Liver (tissue), 9 donors: ENCODE results near the gene ALPI. TPM values are rescaled to one million over a fixed set of nuclear protein-coding genes. Genes with fewer than 3 reads are reported as not detected.

Source experiments
- DNase-seq: peaks from one replicate; pipeline ENCODE4 v3.0.0-alpha.2; 2017; ENCODE audit warnings: low spot score
- H3K27ac ChIP-seq, 2 donors: one replicate each; pipeline ENCODE4 v1.7.0; 2013; ENCODE audit warnings: inconsistent platforms in 2 of 2, low read length in 2 of 2, control low read depth in 1 of 2, low read depth in 1 of 2, mild to moderate bottlenecking in 1 of 2
- H3K27me3 ChIP-seq, 4 donors: one replicate each; pipeline versions ENCODE4 v1.6.1 to v1.7.0; 2013; ENCODE audit warnings: low read length in 3 of 4, inconsistent platforms in 1 of 4, mild to moderate bottlenecking in 1 of 4, moderate library complexity in 1 of 4; ENCODE audit not compliant: control insufficient read depth in 4 of 4, insufficient read depth in 4 of 4
- H3K36me3 ChIP-seq, 4 donors: one replicate each; pipeline versions ENCODE4 v1.6.1 to v1.7.0; 2013; ENCODE audit warnings: low read length in 3 of 4, mild to moderate bottlenecking in 3 of 4, low read depth in 1 of 4, moderate library complexity in 1 of 4; ENCODE audit not compliant: control insufficient read depth in 4 of 4, insufficient read depth in 3 of 4
- H3K4me1 ChIP-seq, 4 donors: one replicate each; pipeline versions ENCODE4 v1.6.1 to v1.7.0; 2013; ENCODE audit warnings: low read length in 3 of 4, mild to moderate bottlenecking in 3 of 4, moderate library complexity in 1 of 4; ENCODE audit not compliant: control insufficient read depth in 4 of 4, insufficient read depth in 4 of 4
- H3K4me3 ChIP-seq, 3 donors: one replicate each; pipeline versions ENCODE4 v1.6.1 to v1.7.0; 2013; ENCODE audit warnings: low read length in 3 of 3, control low read depth in 1 of 3, low read depth in 1 of 3, mild to moderate bottlenecking in 1 of 3
- H3K9ac ChIP-seq, 2 donors: one replicate each; pipeline ENCODE4 v1.7.0; 2013; ENCODE audit warnings: low read length in 2 of 2, mild to moderate bottlenecking in 2 of 2, moderate library complexity in 2 of 2, control low read depth in 1 of 2, low read depth in 1 of 2
- H3K9me3 ChIP-seq, 4 donors: one replicate each; pipeline versions ENCODE4 v1.6.1 to v1.7.0; 2013; ENCODE audit warnings: low read length in 3 of 4; ENCODE audit not compliant: control insufficient read depth in 4 of 4
- EGR1 ChIP-seq, 2 donors: IDR thresholded peaks; 2 replicates each; pipeline ENCODE4 v1.6.1; 2016 to 2018; ENCODE audit warnings: antibody characterized with exemption in 2 of 2, low read depth in 2 of 2
- FOXA1 ChIP-seq: IDR thresholded peaks from 2 replicates; pipeline ENCODE4 v1.6.1; 2016; ENCODE audit warnings: antibody characterized with exemption
- FOXA2 ChIP-seq: IDR thresholded peaks from 2 replicates; pipeline ENCODE4 v1.6.1; 2016; ENCODE audit warnings: antibody characterized with exemption
- GABPA ChIP-seq, 2 donors: IDR thresholded peaks in 1 of 2; conservative IDR thresholded peaks in 1 of 2; 2 replicates each; pipeline ENCODE4 v1.6.1; 2016; ENCODE audit warnings: antibody characterized with exemption in 2 of 2, mild to moderate bottlenecking in 1 of 2, moderate library complexity in 1 of 2
- HNF4A ChIP-seq, 2 donors: conservative IDR thresholded peaks; 2 replicates each; pipeline ENCODE4 v1.6.1; 2016; ENCODE audit warnings: antibody characterized with exemption in 2 of 2, mild to moderate bottlenecking in 2 of 2
- HNF4G ChIP-seq: IDR thresholded peaks from 2 replicates; pipeline ENCODE4 v1.6.1; 2016; ENCODE audit warnings: antibody characterized with exemption
- JUND ChIP-seq, 2 donors: IDR thresholded peaks; 2 replicates each; pipeline ENCODE4 v1.6.1; 2016; ENCODE audit warnings: antibody characterized with exemption in 2 of 2
- NR2F2 ChIP-seq: IDR thresholded peaks from 2 replicates; pipeline ENCODE4 v1.6.1; 2016; ENCODE audit warnings: antibody characterized with exemption
- RAD21 ChIP-seq, 2 donors: IDR thresholded peaks; 2 replicates each; pipeline ENCODE4 v1.6.1; 2016; ENCODE audit warnings: antibody characterized with exemption in 2 of 2, mild to moderate bottlenecking in 2 of 2
- RXRA ChIP-seq, 2 donors: IDR thresholded peaks; 2 replicates each; pipeline ENCODE4 v1.6.1; 2017 to 2018; ENCODE audit warnings: antibody characterized with exemption in 2 of 2, mild to moderate bottlenecking in 1 of 2
- SP1 ChIP-seq: IDR thresholded peaks from 2 replicates; pipeline ENCODE4 v1.6.1; 2018; ENCODE audit warnings: antibody characterized with exemption, mild to moderate bottlenecking
- TAF1 ChIP-seq: conservative IDR thresholded peaks from 2 replicates; pipeline ENCODE4 v1.6.1; 2016; ENCODE audit warnings: antibody characterized with exemption, mild to moderate bottlenecking
- YY1 ChIP-seq: IDR thresholded peaks from 2 replicates; pipeline ENCODE4 v1.6.1; 2016; ENCODE audit warnings: antibody characterized with exemption, mild to moderate bottlenecking
- WGBS: extraction: QIAGEN DNeasy Blood & Tissue Kit; methylation state at CpG from one replicate; pipeline ENCODE4 v1.1.7; 2013; 5-methylcytosine and 5-hydroxymethylcytosine counted together
- polyA plus RNA-seq, 2 donors: library from polyadenylated mRNA; stranded (reverse) in 1 of 2; unstranded in 1 of 2; fragments of 200-250 nt in 1 of 2; fragments of >200 nt in 1 of 2; fragmentation: Nextera tagmentation in 1 of 2; extraction: Ambion mirVana in 1 of 2; gene quantifications; one replicate each; pipeline versions ENCODE4 v1.2.1 to v1.2.3, GENCODE V29; 2013 to 2015
- total RNA-seq, 2 donors: library from RNA; depleted of rRNA; stranded (reverse); fragments of >200 nt; gene quantifications; one replicate each; pipeline ENCODE4 v1.2.3, GENCODE V29; 2014
- TF ChIP-seq, protein P1 (sequence below): IDR thresholded peaks from 2 replicates; pipeline ENCODE4 v1.6.1; 2016; ENCODE audit warnings: antibody characterized with exemption
- TF ChIP-seq, protein P2 (sequence below): IDR thresholded peaks from 2 replicates; pipeline ENCODE4 v1.6.1; 2016; ENCODE audit warnings: antibody characterized with exemption
- TF ChIP-seq, protein P3 (sequence below): IDR thresholded peaks from 2 replicates; pipeline ENCODE4 v1.6.1; 2016; ENCODE audit warnings: antibody characterized with exemption, mild to moderate bottlenecking
- TF ChIP-seq, protein P4 (sequence below): fragments of 150-350 bp; IDR thresholded peaks from 2 replicates; pipeline ENCODE4 v1.5.1; 2017; ENCODE audit warnings: improper control_type of control experiment, low read depth, low read length; ENCODE audit not compliant: missing input control
- donor health status: healthy.
- donor health status: healthy.
- donor health status: healthy.
- donor health status: healthy.
- donor health status: healthy.

The ALPI gene
- total and polyA plus RNA-seq, 4 donors: 0.02 TPM; not detected in 3

DNA sequence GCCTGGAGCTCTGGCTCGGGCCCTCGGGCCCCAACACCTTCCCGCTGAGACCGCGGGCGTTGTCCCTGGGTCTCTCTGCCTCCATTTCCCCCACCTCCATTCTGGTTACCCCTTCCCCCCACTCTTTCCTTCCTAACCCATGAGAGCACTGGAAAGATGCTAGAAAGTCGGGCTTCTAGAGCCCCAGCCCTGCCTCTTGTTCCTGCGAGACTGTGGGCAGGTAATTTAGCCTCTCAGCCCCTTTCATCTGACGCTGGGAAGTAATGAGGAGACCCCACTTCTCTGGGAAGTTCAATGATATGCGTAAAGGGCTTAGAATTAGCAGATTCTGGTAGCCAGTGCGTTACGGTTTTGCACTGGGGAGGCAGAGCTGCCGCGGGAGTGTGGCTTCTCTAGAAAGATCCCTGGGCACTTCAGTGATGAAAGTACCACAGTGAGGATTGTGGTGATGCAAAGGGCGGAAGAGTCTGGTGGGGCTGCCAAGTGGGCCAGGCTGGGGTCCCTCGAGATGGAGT is 47.9 kb downstream of the ALPI start (continued):
- TF ChIP-seq, protein P1, sequence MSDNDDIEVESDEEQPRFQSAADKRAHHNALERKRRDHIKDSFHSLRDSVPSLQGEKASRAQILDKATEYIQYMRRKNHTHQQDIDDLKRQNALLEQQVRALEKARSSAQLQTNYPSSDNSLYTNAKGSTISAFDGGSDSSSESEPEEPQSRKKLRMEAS: no peak
- TF ChIP-seq FOXA1: no peak

DNA sequence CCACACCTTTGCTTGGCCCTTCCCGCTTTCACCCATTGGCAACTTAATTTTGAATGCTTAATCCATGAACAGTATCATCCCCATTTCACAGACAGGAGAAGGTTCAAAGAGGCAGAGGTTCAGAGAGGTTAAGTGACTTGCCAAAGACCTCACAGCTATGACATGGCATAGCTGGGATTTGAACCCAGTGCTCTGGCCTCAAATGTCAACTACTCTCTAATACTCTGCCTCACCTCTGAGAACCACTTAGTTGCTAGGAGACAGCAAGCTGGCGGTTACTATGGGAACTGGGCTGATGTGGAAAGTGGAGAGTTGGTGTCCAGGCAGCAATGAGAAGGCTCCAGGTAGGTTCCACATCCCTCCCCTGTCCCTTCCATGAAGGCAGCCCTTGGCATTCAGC is 48.5 kb downstream of the ALPI start:
- no peak overlapping the region for H3K4me3 ChIP-seq
- WGBS: 86% methylated on average over 2 of the region's 2 CpGs
- H3K27me3 ChIP-seq: no peaks in the 10 kb centered on the region
- no peak for DNase-seq
- peaks cover 0 to 1% (median 0%) of the 10 kb centered on the region in 4 donors for H3K36me3 ChIP-seq
- H3K4me1 ChIP-seq: peaks cover 2 to 9% (median 5%) of the 10 kb centered on the region in 4 donors
- no peak overlapping the region for H3K27ac ChIP-seq
- TF ChIP-seq FOXA1: no peak
- TF ChIP-seq, protein P2, sequence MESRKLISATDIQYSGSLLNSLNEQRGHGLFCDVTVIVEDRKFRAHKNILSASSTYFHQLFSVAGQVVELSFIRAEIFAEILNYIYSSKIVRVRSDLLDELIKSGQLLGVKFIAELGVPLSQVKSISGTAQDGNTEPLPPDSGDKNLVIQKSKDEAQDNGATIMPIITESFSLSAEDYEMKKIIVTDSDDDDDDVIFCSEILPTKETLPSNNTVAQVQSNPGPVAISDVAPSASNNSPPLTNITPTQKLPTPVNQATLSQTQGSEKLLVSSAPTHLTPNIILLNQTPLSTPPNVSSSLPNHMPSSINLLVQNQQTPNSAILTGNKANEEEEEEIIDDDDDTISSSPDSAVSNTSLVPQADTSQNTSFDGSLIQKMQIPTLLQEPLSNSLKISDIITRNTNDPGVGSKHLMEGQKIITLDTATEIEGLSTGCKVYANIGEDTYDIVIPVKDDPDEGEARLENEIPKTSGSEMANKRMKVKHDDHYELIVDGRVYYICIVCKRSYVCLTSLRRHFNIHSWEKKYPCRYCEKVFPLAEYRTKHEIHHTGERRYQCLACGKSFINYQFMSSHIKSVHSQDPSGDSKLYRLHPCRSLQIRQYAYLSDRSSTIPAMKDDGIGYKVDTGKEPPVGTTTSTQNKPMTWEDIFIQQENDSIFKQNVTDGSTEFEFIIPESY: no peak
- TF ChIP-seq FOXA2: no peak
- no peak for TF ChIP-seq RXRA (IDR thresholded peaks at IDR 0.05)
- no peak for TF ChIP-seq HNF4G
- TF ChIP-seq GABPA (IDR thresholded peaks at IDR 0.05 in 1 of 2, conservative IDR thresholded peaks at IDR 0.05 in 1 of 2): no peak
- TF ChIP-seq, protein P3, sequence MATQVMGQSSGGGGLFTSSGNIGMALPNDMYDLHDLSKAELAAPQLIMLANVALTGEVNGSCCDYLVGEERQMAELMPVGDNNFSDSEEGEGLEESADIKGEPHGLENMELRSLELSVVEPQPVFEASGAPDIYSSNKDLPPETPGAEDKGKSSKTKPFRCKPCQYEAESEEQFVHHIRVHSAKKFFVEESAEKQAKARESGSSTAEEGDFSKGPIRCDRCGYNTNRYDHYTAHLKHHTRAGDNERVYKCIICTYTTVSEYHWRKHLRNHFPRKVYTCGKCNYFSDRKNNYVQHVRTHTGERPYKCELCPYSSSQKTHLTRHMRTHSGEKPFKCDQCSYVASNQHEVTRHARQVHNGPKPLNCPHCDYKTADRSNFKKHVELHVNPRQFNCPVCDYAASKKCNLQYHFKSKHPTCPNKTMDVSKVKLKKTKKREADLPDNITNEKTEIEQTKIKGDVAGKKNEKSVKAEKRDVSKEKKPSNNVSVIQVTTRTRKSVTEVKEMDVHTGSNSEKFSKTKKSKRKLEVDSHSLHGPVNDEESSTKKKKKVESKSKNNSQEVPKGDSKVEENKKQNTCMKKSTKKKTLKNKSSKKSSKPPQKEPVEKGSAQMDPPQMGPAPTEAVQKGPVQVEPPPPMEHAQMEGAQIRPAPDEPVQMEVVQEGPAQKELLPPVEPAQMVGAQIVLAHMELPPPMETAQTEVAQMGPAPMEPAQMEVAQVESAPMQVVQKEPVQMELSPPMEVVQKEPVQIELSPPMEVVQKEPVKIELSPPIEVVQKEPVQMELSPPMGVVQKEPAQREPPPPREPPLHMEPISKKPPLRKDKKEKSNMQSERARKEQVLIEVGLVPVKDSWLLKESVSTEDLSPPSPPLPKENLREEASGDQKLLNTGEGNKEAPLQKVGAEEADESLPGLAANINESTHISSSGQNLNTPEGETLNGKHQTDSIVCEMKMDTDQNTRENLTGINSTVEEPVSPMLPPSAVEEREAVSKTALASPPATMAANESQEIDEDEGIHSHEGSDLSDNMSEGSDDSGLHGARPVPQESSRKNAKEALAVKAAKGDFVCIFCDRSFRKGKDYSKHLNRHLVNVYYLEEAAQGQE: no peak
- no peak for TF ChIP-seq EGR1 (IDR thresholded peaks at IDR 0.05; ENCODE audit: low read depth in 2 of 2)
- no peak for TF ChIP-seq YY1
- TF ChIP-seq, protein P1: no peak
- no peak for TF ChIP-seq NR2F2
- TF ChIP-seq, protein P4, sequence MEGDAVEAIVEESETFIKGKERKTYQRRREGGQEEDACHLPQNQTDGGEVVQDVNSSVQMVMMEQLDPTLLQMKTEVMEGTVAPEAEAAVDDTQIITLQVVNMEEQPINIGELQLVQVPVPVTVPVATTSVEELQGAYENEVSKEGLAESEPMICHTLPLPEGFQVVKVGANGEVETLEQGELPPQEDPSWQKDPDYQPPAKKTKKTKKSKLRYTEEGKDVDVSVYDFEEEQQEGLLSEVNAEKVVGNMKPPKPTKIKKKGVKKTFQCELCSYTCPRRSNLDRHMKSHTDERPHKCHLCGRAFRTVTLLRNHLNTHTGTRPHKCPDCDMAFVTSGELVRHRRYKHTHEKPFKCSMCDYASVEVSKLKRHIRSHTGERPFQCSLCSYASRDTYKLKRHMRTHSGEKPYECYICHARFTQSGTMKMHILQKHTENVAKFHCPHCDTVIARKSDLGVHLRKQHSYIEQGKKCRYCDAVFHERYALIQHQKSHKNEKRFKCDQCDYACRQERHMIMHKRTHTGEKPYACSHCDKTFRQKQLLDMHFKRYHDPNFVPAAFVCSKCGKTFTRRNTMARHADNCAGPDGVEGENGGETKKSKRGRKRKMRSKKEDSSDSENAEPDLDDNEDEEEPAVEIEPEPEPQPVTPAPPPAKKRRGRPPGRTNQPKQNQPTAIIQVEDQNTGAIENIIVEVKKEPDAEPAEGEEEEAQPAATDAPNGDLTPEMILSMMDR: no peak
- TF ChIP-seq RAD21 (IDR thresholded peaks at IDR 0.05): no peak
- TF ChIP-seq SP1: no peak
- TF ChIP-seq HNF4A (conservative IDR thresholded peaks at IDR 0.05): no peak
- no peak for TF ChIP-seq JUND (IDR thresholded peaks at IDR 0.05)
- TF ChIP-seq TAF1: no peak
- H3K9me3 ChIP-seq: no peaks in the 10 kb centered on the region
- H3K9ac ChIP-seq: no peak overlapping the region
